ENCODE results near the gene SLC25A34.

The SLC25A34 gene

DNA sequence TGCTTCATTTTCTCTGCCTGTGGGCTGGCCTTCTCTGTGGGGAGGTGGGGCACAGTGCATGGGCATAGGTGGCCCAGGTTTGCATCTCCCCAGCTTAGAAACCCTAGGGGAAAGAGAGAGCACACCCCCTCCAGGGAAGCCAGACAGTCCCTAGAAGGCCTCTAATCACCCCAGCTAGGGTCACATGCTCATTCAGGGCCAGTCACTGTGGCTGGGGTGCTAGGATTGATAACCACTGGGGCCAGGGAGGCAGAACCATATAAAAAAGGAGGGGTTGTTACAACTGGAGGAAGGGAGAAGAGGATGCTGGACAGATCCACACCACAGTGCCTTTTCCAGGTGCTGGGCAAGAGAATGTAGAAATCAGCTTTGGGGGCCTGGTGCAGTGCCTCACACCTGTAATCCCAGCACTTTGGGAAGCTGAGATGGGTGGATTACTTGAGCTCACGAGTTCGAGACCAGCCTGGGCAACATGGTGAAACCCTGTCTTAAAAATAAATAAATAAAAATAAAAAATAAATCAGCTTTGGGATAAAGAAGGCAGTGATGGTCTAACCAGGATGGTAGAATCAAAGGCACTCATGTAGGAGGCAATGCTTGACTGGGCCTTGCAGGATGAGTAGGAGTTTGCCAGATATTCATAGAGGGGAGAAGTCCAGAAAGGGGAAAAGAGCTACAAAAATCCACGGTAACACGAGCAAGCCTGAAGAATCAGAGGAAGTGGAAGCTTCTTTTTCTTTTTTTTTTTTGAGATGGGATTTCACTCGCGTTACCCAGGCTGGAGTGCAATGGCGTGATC, 42.0 kb downstream of the SLC25A34 start:
- DNase-seq, result no peak

GRCh38 chr1:15785683-15786082, 49.6 kb downstream of the SLC25A34 start:
- DNase-seq, result no peak

DNA sequence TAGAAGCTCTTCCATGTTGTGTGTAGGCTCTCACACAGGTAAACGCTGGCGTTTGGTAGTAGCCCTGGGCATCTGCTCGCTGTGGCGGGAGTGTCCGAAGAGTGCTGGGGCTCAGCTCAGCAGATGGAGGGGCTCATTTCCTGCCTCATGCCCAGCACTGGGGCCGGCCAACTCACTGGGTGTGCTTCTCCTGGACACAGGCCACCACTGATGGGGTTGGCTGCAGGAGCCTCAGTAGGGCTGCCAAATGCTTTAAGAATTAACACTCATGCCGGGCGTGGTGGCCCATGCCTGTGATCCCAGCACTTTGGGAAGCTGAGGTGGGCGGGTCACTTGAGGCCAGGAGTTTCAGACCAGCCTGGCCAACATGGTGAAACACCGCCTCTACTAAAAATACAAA, 50.5 kb downstream of the SLC25A34 start:
- DNase-seq, result peak in 1 of 2 experiments; percentile 28

- no peak for DNase-seq
These were observed 52.7 kb downstream of the SLC25A34 start for GRCh38 chr1:15788624-15789301.
